Coronary artery (tissue), 2 donors: ENCODE data around the gene RAB31.
"Not testable (repeated sequence)": the region's sequence is repeated elsewhere in the genome, so short reads cannot be mapped to it uniquely, and the experiment has no call there.

ENCODE experiments used
- DNase-seq: peaks from one replicate; pipeline ENCODE4 v3.0.0-alpha.2; 2017; ENCODE audit warnings: low spot score
- H3K27ac ChIP-seq, 2 donors: fragments of 200-600 bp; sonication (generic); one replicate each; pipeline ENCODE4 v1.5.1; 2016 to 2019
- H3K4me3 ChIP-seq: fragments of 200-600 bp; sonication (generic); 2 replicates; pipeline ENCODE4 v1.5.1; 2016; ENCODE audit warnings: mild to moderate bottlenecking, moderate library complexity
- CTCF ChIP-seq: fragments of 200-600 bp; sonication (generic); IDR thresholded peaks from one replicate; pipeline ENCODE4 v1.5.1; 2019; ENCODE audit warnings: antibody characterized with exemption

Gene RAB31

DNA sequence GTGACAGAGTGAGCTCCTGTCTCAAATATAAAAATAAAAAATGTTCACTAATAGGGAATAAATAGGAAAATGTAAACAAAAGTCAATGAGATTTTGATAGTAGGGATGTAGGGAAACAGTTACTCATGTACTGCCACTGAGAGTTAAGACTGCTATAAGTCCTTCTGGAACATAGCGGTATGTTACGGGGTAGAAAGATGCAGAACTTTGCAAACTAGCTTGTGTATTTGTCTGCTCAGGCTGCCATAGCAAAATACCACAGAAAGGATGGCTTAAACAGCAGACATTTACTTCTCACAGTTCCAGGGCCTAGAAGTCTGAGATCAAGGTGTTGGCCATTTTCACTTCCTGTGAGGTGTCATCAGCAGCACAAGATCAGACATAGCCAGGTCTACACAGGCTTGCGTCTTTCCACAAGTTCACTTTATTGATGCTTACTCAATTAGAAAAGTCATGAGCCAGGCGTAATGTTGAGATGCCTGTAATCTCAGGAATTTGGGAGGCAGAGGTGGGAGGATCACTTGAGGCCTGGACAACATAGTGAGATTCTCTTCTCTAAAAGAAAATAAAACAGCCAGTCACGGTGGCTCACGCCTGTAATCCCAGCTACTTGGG, 186.5 kb downstream of the RAB31 start:
- TF ChIP-seq CTCF, result no peak
- no peak overlapping the region for H3K27ac ChIP-seq
- DNase-seq, result no peak
- no peak overlapping the region for H3K4me3 ChIP-seq

DNA sequence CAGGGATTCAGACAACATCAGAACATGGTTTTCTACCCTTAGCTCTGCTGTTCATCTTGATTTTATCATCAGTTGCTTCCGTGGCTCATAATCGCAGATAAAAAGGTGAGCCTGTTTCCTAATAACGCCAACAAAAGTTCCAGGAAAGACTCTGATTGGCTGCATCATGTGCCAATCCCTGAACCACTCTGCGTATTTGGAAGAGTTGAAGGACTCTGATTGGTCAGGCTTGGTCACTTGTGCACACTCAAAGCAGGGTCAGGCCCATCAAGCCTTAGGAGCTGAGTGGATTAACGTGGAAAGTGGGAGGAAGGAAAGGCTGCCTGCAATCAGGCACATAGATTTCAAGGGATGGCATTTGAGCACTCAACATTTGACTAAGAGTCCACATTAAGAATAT, 189.0 kb downstream of the RAB31 start:
- TF ChIP-seq CTCF, result no peak
- Histone ChIP-seq H3K27ac (no peak overlapping the region), H3K4me3 (no peak overlapping the region)
- no peak for DNase-seq

- not testable (repeated sequence) for DNase-seq, H3K4me3 ChIP-seq, H3K27ac ChIP-seq
Observed at GRCh38 chr18:9897787-9898291, 189.7 kb downstream of the RAB31 start.

DNA sequence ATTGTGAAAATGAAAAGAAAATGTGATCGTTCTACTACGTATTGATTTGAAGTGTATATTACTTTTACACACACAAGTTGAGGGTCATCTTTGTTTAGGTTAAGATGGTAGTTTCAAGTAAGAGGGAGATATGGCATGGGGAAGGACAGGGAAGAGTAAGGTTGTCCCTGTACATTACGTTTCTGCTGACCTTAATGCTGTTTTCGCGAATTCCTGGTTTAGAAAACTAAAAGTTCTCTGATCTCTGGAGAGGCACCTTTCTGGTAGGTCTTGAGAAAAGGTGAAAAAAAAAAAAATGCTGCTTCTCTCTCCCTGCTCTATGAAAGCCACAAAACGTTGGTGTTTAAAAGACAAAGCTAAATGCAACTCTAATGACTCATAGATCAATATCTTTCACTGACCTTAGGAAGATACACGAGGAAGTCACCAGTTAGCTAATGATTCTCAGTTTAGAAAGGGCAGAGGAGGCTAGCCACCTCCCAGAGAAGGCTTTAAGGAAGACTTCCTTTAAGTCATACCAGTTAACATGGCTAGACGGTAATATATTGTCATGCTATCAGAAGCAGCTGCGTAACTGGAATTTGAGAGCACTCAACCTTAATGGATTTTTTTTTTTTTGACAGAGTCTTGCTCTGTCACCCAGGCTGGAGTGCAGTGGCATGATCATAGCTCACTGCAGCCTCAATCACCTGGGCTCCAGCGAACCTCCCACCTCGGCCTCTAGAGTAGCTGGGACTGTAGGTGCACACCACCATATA, 190.9 kb downstream of the RAB31 start:
- no peak overlapping the region for H3K4me3 ChIP-seq
- no peak overlapping the region for H3K27ac ChIP-seq
- DNase-seq, result no peak
- no peak for TF ChIP-seq CTCF

- DNase-seq, H3K27ac ChIP-seq, H3K4me3 ChIP-seq: not testable (repeated sequence)
Observed at GRCh38 chr18:9899550-9899930, 191.4 kb downstream of the RAB31 start.

- DNase-seq, result no peak
- H3K4me3 ChIP-seq, result no peak overlapping the region
- H3K27ac ChIP-seq, result no peak overlapping the region
- no peak for TF ChIP-seq CTCF
Observed at GRCh38 chr18:9900699-9901098, 192.6 kb downstream of the RAB31 start.

DNA sequence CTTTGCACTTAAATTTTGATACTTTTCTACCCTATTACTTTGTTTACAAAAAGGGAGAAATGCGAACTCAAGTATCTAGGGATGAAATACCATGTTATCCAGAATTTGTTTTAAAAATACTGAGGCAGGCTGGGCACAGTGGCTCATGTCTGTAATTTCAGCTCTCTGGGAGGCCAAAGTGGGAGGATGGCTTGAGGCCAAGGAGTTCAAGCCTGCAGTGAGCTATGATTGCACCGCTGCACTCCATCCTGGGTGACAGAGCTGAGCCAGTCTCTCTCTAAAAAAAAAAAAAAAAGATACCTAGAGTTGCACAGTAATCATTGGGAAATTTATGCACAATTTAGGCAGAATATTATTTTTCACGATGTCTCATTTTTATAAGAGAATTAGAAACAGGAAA, 193.3 kb downstream of the RAB31 start:
- no peak for DNase-seq
- no peak overlapping the region for H3K27ac ChIP-seq
- no peak overlapping the region for H3K4me3 ChIP-seq
- no peak for TF ChIP-seq CTCF

GRCh38 chr18:9902264-9902663, 194.2 kb downstream of the RAB31 start:
- DNase-seq, H3K27ac ChIP-seq, H3K4me3 ChIP-seq: not testable (repeated sequence)
